Measurements from ENCODE around the gene CGNL1.

The CGNL1 gene

DNA sequence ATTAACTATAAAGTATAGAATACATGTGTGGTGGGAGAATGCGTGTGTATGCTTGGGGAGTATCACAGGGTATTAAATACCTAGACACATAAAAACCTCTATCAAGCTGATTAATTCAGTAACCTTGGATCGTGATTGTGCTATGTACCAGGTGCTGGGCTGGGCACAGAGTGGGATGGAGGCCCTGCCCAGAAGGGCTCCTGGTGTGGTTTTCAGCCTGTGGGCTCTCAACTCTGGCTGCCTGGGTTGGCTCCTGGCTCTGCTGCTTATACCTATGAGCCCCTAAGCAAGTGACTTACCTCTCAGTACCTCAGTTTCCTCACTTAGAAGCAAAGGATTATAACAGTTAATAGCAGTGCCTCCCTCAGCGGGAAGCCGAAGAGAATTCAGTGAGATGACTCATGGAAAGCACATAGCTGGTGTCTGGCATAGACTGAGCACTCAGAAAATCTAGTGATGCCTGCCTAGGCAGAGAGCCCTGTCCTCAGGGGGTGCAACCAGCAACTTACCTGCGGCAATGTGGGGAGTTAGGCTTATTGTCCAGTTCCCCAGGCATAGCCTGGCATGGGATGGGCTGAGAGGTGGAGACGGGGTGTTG, 124.8 kb downstream of the CGNL1 start:
- no peak for DNase-seq (ENCODE audit: low read depth)

DNA sequence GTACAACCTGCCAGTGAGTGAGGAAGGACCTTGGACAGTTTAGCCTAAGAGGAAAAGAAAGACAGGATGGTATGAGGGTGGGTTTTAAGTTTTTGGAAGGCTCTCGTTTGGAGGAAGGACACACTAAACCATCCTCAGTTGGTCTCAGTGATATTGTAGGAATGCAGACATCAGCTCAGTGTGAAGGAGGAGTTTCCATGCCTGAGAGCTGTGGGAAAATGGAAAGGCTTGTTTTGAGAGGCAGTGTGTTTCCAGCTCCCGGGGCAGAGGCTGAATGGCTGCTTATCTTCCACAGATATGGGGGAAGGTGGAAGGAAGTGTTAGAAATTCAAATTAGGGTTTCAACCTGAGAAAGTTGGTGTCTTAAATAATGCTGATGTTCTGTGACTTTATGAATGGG, 125.8 kb downstream of the CGNL1 start:
- no peak for DNase-seq (ENCODE audit: low read depth)

DNA sequence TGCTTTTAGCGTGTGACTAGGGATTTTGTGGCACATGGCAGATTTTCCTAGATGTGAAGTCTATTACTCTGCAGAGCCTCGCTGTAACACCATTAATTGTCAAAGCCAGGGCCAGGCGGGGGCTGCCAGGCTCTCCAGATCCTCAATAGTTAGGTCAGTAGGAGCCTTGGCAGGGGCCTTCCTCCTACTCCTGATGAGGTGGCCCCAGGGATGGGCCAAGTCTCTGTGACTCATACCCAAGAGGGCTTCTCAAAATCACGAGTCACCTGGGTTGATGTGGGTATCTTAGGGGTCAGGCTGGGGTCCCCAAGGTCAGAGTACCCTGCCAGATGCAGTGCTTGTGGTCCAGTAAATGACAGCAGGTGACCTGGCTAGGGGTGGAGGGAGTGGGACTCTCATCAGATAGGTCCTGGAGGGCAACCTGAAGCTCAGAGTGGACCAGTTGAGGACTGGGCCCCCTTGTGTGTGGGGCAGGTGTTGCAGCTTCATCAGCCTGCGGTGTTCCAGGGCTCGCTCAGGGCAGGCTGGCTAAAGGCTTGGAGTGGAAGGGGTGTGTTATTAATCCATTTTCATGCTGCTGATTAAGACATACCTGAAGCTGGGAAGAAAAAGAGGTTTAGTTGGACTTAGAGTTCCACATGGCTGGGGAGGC, 126.9 kb downstream of the CGNL1 start:
- no peak for DNase-seq (ENCODE audit: low read depth)

DNA sequence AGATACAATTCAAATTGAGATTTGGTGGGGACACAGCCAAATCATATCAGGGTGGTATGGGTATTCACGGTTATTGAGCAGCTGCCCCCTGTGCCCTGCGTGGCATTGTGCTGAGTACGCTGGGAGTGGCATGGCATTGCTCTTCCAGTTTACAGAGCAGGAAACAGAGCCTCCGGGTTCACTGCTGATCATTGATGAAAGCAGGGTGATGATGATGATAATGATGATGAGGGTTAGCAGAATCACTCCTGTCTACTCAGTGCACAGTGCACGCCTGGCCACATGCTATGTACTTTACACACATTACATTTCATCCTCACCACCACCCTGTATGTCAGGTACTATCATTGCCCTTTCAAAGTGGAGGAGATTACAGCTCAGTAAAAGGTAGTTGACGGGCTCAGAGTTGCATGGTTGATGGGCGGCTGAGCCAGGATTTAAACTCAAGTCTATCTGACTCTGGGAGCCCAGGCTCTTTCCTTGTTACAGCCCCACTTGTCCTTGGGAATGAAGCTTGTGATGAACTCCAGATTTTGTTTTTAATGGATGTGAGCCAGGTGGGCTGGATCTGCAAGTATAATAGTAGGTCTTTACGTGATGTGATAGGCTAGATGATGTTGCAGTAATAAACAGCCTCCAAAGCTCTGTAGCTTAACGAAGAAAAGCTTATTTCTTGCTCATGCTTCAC, 127.8 kb downstream of the CGNL1 start:
- DNase-seq (ENCODE audit: low read depth) = no peak

DNA sequence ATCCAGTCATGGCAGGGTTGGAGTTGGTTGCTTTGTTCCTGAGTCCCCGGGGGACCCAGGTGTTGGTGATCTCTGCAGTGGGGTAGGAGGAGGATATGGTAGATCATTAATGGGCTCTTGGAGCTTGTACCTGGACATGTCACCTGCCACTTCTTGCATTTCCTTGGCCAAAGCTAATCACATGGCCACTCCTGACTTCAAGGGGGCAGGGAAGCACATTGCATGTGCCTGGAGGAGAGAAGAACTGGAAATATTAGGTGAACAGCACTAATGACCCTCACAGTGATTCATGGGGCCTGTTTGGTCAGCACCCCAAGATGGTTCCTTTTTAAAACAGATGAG, 128.3 kb downstream of the CGNL1 start:
- no peak for DNase-seq (ENCODE audit: low read depth)

DNA sequence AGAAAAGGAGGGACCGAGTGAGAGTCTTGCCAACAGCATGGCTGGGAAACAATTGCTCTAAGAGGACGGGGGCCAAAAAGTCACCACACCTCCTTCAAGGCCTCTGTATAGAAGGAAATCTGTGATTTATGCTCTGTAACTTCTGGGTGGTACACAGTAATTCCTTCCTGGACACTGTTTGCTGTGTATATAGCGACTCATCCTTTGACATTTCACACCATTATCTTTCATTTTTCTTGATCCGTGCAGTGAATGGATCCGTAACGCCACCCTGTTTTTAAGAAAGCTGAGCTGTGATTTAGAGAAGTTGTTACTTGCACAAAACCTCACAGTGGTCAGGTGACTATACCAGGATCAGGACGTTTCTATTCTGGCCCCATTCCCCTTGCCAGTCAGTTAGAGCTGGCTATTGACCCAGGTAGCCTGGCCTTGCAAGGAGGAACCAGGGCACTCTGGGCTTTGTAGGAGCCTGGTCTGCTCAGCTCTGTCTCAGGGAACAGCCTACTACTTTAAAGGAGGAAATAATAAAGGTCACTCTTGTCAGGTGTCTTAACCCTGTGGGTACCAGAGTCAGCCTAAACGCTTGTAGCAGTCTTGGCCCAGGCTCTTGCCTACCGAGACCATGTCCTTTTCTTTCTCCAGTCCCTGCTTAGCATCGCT, 128.9 kb downstream of the CGNL1 start:
- DNase-seq (ENCODE audit: low read depth) = no peak

DNA sequence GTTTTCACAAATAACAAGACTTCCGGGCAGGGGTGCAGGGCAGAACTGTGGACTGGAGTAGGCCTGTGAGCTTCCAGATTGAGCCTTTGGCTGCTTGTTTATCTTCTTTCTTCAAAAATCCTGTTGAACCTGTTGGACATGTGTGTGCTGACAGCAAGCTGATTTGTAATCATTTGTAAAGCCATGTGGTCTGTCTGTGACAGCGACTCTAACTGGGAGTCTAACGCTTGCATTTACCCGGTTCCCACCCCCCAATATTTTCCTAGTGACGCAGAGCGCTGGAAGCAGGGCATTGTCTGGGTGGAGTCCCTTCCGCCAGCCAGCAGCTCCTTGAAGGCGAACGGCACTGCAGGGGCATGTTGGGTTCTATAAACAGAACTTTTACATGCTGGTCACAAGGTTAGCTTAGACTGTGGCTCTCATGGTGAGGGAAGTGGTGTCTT, 129.7 kb downstream of the CGNL1 start:
- DNase-seq (ENCODE audit: low read depth) = no peak

DNA sequence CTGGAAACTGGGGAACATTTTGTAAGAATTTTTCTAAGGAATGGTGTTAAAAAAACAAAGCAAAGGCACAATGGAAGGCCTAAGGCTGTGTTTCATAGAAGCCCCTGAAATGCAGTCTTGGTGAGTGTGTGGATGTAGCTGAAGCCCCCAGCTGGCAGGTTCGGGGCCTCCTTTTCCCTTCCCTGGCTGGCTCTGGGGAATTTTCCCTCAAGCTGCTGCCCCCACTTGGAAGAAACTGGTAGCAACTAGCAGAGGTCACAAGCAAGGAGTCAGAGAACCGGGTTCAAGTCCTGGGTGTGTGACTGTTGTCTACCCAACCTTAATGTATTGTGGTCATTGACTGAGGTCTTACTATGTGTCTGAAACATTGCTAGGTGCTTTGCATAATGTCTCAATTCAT, 130.1 kb downstream of the CGNL1 start:
- DNase-seq (ENCODE audit: low read depth) = no peak

DNA sequence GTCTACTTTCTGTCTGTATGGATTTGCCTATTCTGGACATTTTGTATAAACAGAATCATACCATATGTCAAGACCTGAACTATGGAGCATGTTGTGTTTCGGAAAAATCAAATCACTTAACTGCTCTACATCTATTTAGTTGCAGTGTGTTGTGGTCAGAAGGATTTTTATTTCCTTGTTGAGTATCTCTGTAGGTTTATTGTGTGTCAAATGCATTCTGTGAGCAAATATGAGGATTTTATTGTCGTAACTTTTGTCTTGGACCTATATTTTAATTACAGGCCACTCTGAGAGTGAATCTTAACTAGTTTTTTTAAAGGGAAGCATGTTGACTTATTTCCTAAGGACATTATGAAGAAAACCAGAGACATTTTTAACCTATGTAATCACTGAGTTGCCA, 130.8 kb downstream of the CGNL1 start:
- no peak for DNase-seq (ENCODE audit: low read depth)

DNA sequence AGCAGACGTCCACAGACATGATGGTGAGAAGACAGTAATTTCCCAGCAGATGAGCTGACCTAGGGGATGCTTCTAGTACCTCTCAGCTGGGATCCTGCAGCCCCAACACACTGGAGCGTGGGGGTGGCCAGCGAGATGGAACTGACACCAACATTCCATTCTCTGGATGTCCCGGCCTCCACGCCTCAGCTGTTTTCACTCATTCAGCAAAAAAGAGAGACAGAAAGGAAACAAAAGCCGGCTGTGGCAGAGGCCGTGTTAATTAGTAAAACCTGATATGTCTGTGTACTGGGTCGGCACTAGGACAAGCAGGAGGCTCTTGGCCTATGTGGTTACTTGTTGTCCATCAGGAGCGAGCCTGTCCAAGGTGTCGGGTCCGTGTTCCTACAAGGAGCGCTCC, 132.8 kb downstream of the CGNL1 start:
- no peak for DNase-seq (ENCODE audit: low read depth)

DNA sequence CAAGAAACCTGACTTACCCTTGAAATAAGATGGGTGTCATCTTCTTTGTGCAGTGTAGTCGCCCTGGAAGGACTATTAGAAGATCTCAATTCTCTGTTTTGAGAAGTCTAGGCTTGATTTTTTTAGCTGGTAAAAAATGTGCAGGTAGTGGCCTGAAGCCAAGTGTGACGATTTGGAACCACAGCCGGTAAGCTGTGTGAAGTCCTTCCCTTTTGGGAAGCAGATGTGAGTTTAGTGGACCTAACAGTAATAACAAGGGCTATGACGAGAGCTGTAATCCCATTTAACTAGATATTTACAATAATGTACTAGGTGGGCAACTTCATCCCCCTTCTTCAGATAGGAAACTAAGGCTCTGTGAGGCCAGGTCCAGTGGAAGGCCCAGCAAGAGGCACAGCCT, 133.7 kb downstream of the CGNL1 start:
- DNase-seq (ENCODE audit: low read depth) = no peak

DNA sequence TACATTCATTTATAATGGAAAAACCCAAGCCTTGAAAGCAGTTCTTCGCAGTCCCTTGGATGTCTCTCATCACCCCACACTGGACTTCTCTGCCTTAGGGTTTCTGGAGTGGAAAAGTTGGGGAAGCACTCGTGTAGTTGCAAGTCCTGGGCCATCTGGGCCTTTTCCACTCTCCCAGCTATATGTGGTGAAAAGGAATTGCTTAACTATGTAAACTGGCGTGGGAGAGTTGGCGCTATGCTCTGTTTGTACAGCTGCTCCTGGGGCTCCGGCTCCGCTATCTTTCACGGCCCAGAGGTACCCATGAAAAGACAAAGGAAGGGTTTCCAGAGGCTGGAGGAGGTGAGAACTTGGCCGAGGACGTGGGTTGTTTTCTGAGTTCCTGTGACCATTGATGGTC, 134.3 kb downstream of the CGNL1 start:
- no peak for DNase-seq (ENCODE audit: low read depth)

DNA sequence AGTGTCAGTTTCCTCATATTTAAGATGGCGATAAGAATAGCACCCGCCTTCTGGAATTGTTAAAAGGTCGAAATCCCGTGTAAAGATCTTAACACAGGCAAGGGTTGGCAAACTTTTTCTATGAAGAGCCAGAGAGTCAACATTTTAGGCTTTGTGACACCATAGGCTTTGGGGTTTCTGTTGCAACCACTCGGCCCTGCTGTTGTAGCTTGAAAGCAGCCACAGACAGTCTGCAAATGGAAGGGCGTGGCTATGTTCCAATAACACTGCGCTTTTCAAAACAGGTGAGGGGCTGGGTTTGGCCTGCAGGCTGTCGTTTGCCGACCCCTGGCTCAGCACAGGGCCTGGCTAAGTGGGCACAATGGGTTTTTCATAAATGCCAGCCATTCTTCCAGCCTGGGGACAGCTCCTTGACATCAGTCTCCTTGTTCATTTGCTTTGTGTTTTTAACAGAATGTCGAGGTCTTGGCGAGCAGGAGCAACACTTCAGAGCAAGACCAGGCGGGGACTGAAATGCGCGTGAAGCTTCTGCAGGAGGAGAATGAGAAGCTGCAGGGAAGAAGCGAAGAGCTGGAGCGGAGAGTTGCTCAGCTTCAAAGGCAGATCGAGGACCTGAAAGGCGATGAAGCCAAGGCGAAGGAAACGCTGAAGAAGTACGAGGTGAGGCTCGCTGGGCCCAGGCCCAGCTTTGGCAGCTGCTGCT, 140.2 kb downstream of the CGNL1 start:
- no peak for DNase-seq (ENCODE audit: low read depth)

DNA sequence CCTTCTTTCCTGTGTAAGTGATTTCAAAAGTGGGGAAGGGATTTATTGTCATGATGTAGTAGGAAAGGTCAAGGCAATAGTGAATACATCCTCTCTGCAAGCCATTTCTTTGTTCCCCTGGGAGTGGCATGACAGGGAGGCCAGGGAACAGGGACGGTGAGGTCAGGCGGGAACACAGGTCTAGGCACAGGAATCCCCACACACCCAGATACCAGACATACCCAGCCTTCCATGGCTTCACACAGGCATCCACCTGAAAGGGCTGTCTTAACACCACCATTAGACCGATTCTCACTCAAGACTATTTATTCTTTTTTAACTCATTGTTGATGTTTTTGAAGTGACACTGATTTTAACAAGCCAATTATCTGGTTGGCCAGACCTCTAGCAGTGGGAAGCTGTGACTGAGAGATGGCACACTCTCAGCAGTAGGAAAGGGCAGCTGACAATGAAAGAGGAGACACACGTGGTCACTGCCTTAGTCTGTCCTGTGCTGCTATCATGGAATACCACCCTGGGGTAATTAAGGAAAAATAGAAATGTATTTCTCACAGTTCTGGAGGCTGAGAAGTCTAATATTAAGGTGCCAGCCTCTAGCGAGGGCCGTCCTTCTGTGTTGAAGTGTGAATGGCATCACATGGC, 140.8 kb downstream of the CGNL1 start:
- DNase-seq (ENCODE audit: low read depth) = no peak

DNA sequence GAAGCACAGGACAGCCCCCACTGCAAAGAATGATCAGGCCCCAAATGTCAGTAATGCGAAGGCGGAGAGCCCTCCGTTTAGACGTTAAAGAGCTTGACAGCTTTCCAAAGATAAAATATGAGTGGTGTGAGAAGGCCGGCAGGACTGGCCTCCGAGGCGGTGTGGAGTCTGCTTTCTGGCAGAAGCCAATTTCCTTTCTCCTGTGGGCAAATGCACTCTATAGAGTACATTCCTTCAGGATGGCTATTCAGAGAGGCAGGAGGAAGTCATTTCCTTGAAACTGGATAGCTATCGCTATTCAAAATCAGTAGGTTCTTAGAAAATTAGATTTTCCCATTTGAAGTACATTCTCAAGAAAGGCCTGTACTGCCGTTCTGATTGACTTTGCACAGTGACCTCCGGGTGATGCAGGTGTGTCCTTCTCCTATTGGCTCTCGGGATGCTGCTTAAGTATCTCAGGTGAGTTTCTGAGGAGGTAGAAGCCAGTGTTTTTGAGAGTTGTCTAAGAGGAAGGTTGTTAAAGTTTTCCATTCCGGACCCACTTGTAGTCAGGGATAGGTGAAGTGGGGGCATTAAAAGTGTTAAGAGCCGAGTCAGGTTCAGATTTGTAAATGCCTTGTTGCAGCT, 142.6 kb downstream of the CGNL1 start:
- no peak for DNase-seq (ENCODE audit: low read depth)

DNA sequence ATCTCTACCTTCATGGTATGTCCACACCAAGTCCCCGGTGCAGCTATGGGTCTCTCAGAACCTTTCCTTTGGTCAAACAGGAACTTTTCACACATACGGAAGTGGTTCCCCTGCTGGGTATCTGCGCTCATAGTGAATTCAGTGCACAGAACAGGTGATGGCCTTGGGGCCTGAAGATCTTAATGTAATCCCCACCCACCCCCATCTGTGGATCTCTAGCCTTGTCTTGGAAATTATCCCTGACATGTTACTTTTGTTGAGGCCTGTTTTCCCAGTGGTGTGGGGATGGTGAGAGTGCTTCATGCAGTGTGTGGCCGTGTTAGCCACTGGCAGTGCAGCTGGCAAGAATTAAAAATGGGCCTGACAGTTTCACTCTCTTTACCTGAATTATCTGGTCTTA, 143.5 kb downstream of the CGNL1 start:
- DNase-seq (ENCODE audit: low read depth) = no peak

DNA sequence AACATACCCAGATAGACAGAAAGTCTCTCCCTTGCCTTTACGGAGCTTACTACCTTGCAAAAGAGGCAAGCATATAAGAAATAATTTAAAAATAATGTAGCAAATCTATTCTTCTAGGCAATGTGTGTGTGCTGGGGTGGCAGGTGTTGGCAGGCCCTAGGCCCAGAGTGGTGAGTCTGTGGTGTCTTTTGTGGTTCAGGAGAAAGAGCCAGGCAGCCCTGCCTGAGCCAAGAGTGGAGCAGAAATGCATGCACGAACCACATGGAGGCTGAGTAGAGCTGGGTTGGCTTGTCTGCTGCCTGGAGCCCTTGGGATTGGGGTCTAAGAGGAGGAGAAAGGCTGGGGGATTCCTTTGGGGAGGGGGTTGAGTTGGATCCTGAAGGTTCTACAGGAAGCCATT, 145.2 kb downstream of the CGNL1 start:
- DNase-seq (ENCODE audit: low read depth) = no peak

DNA sequence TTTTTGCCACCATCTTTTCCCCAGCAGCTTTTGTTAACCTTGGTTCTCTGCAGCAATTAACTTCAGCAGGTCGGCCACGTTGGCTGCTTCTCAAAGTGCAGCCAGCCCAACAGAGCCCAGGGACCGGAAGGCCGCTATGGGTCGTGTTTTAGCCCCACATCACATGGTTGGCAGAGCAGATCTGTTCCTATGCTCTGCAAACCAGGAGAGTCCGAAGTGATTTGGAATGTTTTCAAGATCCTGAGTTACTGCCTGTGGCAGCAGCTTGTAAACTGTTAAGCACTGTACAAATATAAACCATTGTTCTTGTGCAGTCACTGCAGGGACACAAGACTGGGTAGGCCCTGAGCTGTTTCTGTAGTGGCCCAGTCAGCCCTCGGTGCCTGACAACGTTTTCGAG, 145.8 kb downstream of the CGNL1 start:
- DNase-seq (ENCODE audit: low read depth) = no peak

DNA sequence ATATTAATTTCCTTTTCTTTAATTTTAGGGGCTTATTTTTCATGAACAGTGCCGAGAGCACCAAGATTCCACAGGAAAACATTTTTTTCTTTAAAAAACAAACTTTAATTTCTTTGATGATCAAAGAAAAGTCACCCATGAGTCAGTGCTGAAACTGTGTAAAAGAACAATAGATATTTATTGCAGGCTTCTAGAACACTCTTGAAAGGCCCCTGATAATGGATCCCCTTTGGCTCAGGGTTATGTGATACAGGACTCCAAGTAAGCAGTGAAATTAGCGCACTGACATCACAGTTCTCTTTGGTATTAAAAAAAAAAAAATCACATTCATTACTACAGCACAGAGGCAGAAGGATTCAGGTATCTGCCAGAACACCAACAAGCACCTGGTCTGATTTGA, 149.3 kb downstream of the CGNL1 start:
- DNase-seq (ENCODE audit: low read depth) = no peak

DNA sequence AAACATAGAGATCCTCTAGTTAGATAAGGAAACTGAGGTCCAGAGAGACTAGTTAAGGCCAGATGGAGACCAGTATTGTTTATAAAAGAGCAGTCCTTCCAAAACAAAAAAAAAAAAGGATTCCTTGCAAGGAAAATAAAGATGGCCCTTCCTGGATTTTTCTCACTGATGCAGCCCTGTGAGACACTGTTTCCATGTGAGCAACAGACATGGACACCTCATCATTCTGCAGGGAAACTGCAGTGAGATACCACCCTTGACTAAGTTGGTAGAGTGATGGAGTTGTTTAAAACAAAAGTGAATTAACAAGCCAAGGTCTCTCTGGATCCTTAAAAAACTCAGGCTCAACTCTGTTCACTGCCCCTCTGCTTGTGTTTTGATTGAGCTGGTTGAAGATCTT, 149.8 kb downstream of the CGNL1 start:
- no peak for DNase-seq (ENCODE audit: low read depth)

DNA sequence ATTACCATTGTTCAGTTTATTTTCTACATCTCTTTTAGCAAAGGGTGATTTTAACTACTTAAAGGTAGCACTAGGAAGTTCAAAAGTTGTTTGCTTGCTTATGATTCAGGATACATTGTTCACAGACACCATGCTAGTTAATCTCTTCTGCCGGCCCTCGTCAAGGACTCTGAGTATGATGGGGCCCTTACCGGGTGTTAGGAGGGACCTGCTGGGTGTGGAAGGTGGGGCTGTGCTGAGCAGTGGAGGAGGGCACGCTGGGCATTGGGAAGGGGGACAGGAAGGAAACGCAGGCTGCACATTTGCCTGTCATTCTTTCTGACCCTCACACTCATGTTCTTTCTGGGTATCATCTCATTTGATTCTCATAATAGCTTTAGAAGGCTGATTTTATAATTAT, 150.3 kb downstream of the CGNL1 start:
- no peak for DNase-seq (ENCODE audit: low read depth)

Measured in stimulated activated CD4-positive, alpha-beta T cell treated with anti-CD3 and anti-CD28 coated beads, Interleukin-2, amount 100 ng/mL, for 4 hours (primary cell).